HepG2 (cell line): Measurements from ENCODE around the gene ANKRD11. TPM values are rescaled to one million over a fixed set of nuclear protein-coding genes. Genes with fewer than 3 reads are reported as not detected.

Source experiments
- FOXK1 ChIP-seq: sonication (generic); formaldehyde crosslinking; IDR thresholded peaks from 2 replicates; pipeline ENCODE4 v1.4.0; 2020; ENCODE audit warnings: low read depth, missing genetic modification reagents, borderline replicate concordance
- HDAC2 ChIP-seq: sonication (generic); formaldehyde crosslinking; IDR thresholded peaks from 2 replicates; pipeline ENCODE4 v1.4.0; 2020; ENCODE audit warnings: missing genetic modification reagents
- KDM3A ChIP-seq: IDR thresholded peaks from 2 replicates; pipeline ENCODE4 v1.6.1; 2018; ENCODE audit warnings: low read depth, missing compliant biosample characterization
- PHF8 ChIP-seq: sonication (generic); formaldehyde crosslinking; IDR thresholded peaks from 2 replicates; pipeline ENCODE4 v1.5.0; 2020; ENCODE audit warnings: missing genetic modification reagents
- RARA ChIP-seq: IDR thresholded peaks from 2 replicates; pipeline ENCODE4 v1.6.1; 2016; ENCODE audit warnings: missing genetic modification reagents, missing compliant biosample characterization
- TRIM24 ChIP-seq: sonication (generic); formaldehyde crosslinking; IDR thresholded peaks from 2 replicates; pipeline ENCODE4 v1.8.0; 2022; ENCODE audit warnings: mild to moderate bottlenecking, missing genetic modification reagents
- ZFX ChIP-seq: sonication (generic); formaldehyde crosslinking; IDR thresholded peaks from 2 replicates; pipeline ENCODE4 v1.4.0; 2020; ENCODE audit warnings: mild to moderate bottlenecking, low read depth, missing genetic modification reagents, moderate library complexity
- ZNF235 ChIP-seq: sonication (generic); formaldehyde crosslinking; IDR thresholded peaks from 2 replicates; pipeline ENCODE4 v1.8.1; 2023; ENCODE audit warnings: mild to moderate bottlenecking, missing genetic modification reagents, borderline replicate concordance
- ZNF724P ChIP-seq: sonication (generic); formaldehyde crosslinking; IDR thresholded peaks from 2 replicates; pipeline ENCODE4 v1.8.0; 2022; ENCODE audit warnings: missing genetic modification reagents, borderline replicate concordance
- ZSCAN21 ChIP-seq: sonication (generic); formaldehyde crosslinking; IDR thresholded peaks from 2 replicates; pipeline ENCODE4 v1.8.0; 2022; ENCODE audit warnings: mild to moderate bottlenecking, missing genetic modification reagents, moderate library complexity, borderline replicate concordance
- polyA plus RNA-seq, 8 experiments: library from polyadenylated mRNA; depleted of rRNA in 3 of 8; stranded (reverse) in 7 of 8; unstranded in 1 of 8; fragments of >200 nt; fragmentation: Illumina TruSeq in 4 of 8; extraction: Trizol in 4 of 8; gene quantifications; 2 replicates each; pipeline versions ENCODE4 v1.2.1 to v1.2.3, GENCODE V29; 2011 to 2016; ENCODE audit warnings: low read depth in 4 of 8, missing spikeins in 1 of 8, mixed read lengths in 1 of 8; ENCODE audit not compliant: insufficient read depth in 1 of 8
- total RNA-seq, 5 experiments: library from RNA; depleted of rRNA; stranded (reverse); fragments of >200 nt; fragmentation: Illumina TruSeq; extraction: Trizol; gene quantifications; 2 replicates each; pipeline ENCODE4 v1.2.3, GENCODE V29; 2016; ENCODE audit warnings: low read depth in 1 of 5
- TF ChIP-seq, protein P1 (sequence below): sonication (generic); formaldehyde crosslinking; IDR thresholded peaks from 2 replicates; pipeline ENCODE4 v1.5.0; 2020; ENCODE audit warnings: mild to moderate bottlenecking, missing genetic modification reagents, borderline replicate concordance
- TF ChIP-seq, protein P2 (sequence below): fragments of 450-650 bp; IDR thresholded peaks from 2 replicates; pipeline ENCODE4 v1.6.1; 2016
- TF ChIP-seq, protein P3 (sequence below): sonication (generic); formaldehyde crosslinking; IDR thresholded peaks from 2 replicates; pipeline ENCODE4 v1.4.0; 2020; ENCODE audit warnings: missing genetic modification reagents, borderline replicate concordance
- TF ChIP-seq, protein P4 (sequence below): sonication (generic); formaldehyde crosslinking; IDR thresholded peaks from 2 replicates; pipeline ENCODE4 v1.5.0; 2020; ENCODE audit warnings: missing genetic modification reagents, mild to moderate bottlenecking, borderline replicate concordance
- TF ChIP-seq, protein P5 (sequence below): sonication (generic); formaldehyde crosslinking; IDR thresholded peaks from 2 replicates; pipeline ENCODE4 v1.4.0; 2020; ENCODE audit warnings: missing genetic modification reagents, borderline replicate concordance

ANKRD11 gene
- total and polyA plus RNA-seq, 2 of the 13 experiments (the other 11 are each of a cell fraction or from before 2014, with no cell fraction given): 21.4 to 38.4 TPM

DNA sequence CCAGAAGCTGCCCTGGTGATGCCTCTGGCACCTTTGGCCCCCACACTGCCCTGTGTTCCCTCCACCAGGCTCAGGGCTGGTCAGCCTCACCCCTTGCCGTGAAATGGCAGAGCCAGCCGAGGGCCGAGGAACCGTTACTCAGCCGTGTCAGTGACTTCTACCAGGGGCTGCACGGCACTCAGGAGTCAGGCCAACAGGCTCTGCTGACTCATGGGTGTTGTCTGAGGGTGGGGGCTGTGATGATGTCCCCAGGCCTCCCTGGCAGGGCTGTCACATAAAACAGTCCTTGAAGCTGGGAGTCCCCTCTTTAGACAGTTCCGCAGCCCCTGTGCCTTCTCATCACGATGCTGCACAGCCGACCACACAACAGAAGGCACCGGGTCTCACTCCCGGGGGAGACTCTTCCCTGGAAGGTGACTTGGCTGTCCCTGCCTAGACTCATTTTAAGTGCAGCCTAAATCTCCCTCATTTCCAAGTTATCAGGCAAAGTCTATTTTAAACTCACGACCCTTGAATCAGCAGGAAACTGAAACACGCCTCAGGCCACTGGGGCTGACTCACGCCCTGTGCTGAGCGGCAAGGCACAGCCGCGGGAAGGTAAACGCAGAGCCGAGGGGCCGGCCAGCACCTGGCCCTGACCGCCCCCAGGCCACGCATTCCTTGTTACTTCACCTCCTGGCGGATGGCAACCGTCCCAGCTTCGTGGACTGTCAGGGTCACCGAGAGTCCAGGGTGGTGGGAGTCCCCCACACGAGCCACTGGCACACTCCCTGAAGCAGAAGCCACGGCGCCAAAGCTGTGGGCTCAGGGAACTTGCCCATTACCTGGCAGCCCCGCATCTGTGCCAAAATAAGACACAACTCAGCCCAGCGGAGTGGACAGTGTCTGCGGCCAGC, 170.2 kb downstream of the ANKRD11 start (continued):
- TF ChIP-seq, protein P1, sequence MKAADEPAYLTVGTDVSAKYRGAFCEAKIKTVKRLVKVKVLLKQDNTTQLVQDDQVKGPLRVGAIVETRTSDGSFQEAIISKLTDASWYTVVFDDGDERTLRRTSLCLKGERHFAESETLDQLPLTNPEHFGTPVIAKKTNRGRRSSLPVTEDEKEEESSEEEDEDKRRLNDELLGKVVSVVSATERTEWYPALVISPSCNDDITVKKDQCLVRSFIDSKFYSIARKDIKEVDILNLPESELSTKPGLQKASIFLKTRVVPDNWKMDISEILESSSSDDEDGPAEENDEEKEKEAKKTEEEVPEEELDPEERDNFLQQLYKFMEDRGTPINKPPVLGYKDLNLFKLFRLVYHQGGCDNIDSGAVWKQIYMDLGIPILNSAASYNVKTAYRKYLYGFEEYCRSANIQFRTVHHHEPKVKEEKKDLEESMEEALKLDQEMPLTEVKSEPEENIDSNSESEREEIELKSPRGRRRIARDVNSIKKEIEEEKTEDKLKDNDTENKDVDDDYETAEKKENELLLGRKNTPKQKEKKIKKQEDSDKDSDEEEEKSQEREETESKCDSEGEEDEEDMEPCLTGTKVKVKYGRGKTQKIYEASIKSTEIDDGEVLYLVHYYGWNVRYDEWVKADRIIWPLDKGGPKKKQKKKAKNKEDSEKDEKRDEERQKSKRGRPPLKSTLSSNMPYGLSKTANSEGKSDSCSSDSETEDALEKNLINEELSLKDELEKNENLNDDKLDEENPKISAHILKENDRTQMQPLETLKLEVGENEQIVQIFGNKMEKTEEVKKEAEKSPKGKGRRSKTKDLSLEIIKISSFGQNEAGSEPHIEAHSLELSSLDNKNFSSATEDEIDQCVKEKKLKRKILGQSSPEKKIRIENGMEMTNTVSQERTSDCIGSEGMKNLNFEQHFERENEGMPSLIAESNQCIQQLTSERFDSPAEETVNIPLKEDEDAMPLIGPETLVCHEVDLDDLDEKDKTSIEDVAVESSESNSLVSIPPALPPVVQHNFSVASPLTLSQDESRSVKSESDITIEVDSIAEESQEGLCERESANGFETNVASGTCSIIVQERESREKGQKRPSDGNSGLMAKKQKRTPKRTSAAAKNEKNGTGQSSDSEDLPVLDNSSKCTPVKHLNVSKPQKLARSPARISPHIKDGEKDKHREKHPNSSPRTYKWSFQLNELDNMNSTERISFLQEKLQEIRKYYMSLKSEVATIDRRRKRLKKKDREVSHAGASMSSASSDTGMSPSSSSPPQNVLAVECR: peak; percentile 74; the same call in 1 of the 2 replicates
- TF ChIP-seq, protein P2, sequence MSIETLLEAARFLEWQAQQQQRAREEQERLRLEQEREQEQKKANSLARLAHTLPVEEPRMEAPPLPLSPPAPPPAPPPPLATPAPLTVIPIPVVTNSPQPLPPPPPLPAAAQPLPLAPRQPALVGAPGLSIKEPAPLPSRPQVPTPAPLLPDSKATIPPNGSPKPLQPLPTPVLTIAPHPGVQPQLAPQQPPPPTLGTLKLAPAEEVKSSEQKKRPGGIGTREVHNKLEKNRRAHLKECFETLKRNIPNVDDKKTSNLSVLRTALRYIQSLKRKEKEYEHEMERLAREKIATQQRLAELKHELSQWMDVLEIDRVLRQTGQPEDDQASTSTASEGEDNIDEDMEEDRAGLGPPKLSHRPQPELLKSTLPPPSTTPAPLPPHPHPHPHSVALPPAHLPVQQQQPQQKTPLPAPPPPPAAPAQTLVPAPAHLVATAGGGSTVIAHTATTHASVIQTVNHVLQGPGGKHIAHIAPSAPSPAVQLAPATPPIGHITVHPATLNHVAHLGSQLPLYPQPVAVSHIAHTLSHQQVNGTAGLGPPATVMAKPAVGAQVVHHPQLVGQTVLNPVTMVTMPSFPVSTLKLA: no peak
- TF ChIP-seq, protein P3, sequence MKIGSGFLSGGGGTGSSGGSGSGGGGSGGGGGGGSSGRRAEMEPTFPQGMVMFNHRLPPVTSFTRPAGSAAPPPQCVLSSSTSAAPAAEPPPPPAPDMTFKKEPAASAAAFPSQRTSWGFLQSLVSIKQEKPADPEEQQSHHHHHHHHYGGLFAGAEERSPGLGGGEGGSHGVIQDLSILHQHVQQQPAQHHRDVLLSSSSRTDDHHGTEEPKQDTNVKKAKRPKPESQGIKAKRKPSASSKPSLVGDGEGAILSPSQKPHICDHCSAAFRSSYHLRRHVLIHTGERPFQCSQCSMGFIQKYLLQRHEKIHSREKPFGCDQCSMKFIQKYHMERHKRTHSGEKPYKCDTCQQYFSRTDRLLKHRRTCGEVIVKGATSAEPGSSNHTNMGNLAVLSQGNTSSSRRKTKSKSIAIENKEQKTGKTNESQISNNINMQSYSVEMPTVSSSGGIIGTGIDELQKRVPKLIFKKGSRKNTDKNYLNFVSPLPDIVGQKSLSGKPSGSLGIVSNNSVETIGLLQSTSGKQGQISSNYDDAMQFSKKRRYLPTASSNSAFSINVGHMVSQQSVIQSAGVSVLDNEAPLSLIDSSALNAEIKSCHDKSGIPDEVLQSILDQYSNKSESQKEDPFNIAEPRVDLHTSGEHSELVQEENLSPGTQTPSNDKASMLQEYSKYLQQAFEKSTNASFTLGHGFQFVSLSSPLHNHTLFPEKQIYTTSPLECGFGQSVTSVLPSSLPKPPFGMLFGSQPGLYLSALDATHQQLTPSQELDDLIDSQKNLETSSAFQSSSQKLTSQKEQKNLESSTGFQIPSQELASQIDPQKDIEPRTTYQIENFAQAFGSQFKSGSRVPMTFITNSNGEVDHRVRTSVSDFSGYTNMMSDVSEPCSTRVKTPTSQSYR (CRISPR knock-in tag): no peak
- TF ChIP-seq PHF8 (CRISPR knock-in tag) (no peak), ZNF235 (CRISPR knock-in tag) (peak; percentile 29; the same call in 1 of the 2 replicates), ZFX (CRISPR knock-in tag) (peak; percentile 39; the same call in 1 of the 2 replicates), HDAC2 (CRISPR knock-in tag) (0 out of 2 replicates have a peak, but pooled peaks have one; percentile 57), ZNF724P (no peak; the same call in 1 of the 2 replicates), TRIM24 (CRISPR knock-in tag) (no peak), RARA (CRISPR knock-in tag) (peak; percentile 96), KDM3A (CRISPR knock-in tag) (no peak), FOXK1 (CRISPR knock-in tag) (peak; percentile 28; the same call in 1 of the 2 replicates), ZSCAN21 (CRISPR knock-in tag) (0 out of 2 replicates have a peak, but pooled peaks have one; percentile 37)
- TF ChIP-seq, protein P4, sequence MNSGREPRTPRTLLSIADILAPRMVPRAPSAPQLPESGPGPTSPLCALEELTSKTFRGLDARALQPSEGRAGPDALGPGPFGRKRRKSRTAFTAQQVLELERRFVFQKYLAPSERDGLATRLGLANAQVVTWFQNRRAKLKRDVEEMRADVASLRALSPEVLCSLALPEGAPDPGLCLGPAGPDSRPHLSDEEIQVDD: no peak
- TF ChIP-seq, protein P5, sequence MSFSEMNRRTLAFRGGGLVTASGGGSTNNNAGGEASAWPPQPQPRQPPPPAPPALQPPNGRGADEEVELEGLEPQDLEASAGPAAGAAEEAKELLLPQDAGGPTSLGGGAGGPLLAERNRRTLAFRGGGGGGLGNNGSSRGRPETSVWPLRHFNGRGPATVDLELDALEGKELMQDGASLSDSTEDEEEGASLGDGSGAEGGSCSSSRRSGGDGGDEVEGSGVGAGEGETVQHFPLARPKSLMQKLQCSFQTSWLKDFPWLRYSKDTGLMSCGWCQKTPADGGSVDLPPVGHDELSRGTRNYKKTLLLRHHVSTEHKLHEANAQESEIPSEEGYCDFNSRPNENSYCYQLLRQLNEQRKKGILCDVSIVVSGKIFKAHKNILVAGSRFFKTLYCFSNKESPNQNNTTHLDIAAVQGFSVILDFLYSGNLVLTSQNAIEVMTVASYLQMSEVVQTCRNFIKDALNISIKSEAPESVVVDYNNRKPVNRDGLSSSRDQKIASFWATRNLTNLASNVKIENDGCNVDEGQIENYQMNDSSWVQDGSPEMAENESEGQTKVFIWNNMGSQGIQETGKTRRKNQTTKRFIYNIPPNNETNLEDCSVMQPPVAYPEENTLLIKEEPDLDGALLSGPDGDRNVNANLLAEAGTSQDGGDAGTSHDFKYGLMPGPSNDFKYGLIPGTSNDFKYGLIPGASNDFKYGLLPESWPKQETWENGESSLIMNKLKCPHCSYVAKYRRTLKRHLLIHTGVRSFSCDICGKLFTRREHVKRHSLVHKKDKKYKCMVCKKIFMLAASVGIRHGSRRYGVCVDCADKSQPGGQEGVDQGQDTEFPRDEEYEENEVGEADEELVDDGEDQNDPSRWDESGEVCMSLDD (CRISPR knock-in tag): no peak
